Measurements from ENCODE around the gene SEMA3E. TPM values are rescaled to one million over a fixed set of nuclear protein-coding genes. Genes with fewer than 3 reads are reported as not detected.
"Not testable (repeated sequence)": the region's sequence is repeated elsewhere in the genome, so short reads cannot be mapped to it uniquely, and the experiment has no call there.

The SEMA3E gene
- total and polyA plus RNA-seq, 7 donors: under 0.01 to 16.3 (median 7.8) TPM

GRCh38 chr7:83681200-83681778, 32.4 kb upstream of the SEMA3E start:
- peaks cover 0 to 11% (median 7%) of the 10 kb centered on the region in 4 donors for H3K4me1 ChIP-seq
- no peaks in the 10 kb centered on the region for H3K27me3 ChIP-seq
- no peaks in the 10 kb centered on the region for H3K9me3 ChIP-seq
- DNase-seq: no peak
- H3K27ac ChIP-seq: no peak overlapping the region
- TF ChIP-seq CTCF (IDR thresholded peaks at IDR 0.05) (no peak), POLR2A (IDR thresholded peaks at IDR 0.05) (no peak), EP300 (IDR thresholded peaks at IDR 0.05) (no peak), POLR2AphosphoS5 (IDR thresholded peaks at IDR 0.05) (no peak)
- H3K36me3 ChIP-seq: no peaks in the 10 kb centered on the region
- WGBS, 2 donors: 59 to 76% methylated on average over 4 of the region's 4 CpGs
- no peak overlapping the region for H3K4me3 ChIP-seq
- intact Hi-C loops (cut with DNase I): no loop called here

- intact Hi-C loops (cut with DNase I): no loop called here
- DNase-seq: no peak
- no peak overlapping the region for H3K4me3 ChIP-seq
These were observed 28.4 kb upstream of the SEMA3E start for GRCh38 chr7:83677180-83677866.

GRCh38 chr7:83673291-83673690, 24.4 kb upstream of the SEMA3E start:
- intact Hi-C loops (cut with DNase I); H3K9me3 ChIP-seq; H3K4me3 ChIP-seq; H3K27me3 ChIP-seq; DNase-seq; H3K27ac ChIP-seq; H3K36me3 ChIP-seq: not testable (repeated sequence)
- 96 to 97% methylated on average over 28 of the region's 28 CpGs for WGBS, 2 donors
- peaks cover 0 to 11% (median 7%) of the 10 kb centered on the region in 4 donors for H3K4me1 ChIP-seq

More at GRCh38 chr7:83677180-83677866, 28.4 kb upstream of the SEMA3E start:
- WGBS, 2 donors: 60 to 61% methylated on average over 4 of the region's 4 CpGs
- H3K9me3 ChIP-seq: no peaks in the 10 kb centered on the region
- TF ChIP-seq POLR2AphosphoS5 (IDR thresholded peaks at IDR 0.05) (peak in 1 of 4 donors; percentile 21), CTCF (IDR thresholded peaks at IDR 0.05) (no peak)
- no peaks in the 10 kb centered on the region for H3K27me3 ChIP-seq
- H3K4me1 ChIP-seq: peaks cover 0 to 11% (median 7%) of the 10 kb centered on the region in 4 donors
- no peaks in the 10 kb centered on the region for H3K36me3 ChIP-seq
- H3K27ac ChIP-seq: no peak overlapping the region

GRCh38 chr7:83672157-83672556, 23.2 kb upstream of the SEMA3E start:
- H3K4me1 ChIP-seq: peaks cover 0 to 8% (median 5%) of the 10 kb centered on the region in 4 donors
- no peak for DNase-seq
- no peaks in the 10 kb centered on the region for H3K36me3 ChIP-seq
- no peak overlapping the region for H3K4me3 ChIP-seq
- 81 to 82% methylated on average over 2 of the region's 2 CpGs for WGBS, 2 donors
- intact Hi-C loops (cut with DNase I): no loop called here
- H3K9me3 ChIP-seq: no peaks in the 10 kb centered on the region
- no peak overlapping the region for H3K27ac ChIP-seq
- no peaks in the 10 kb centered on the region for H3K27me3 ChIP-seq
- TF ChIP-seq CTCF (IDR thresholded peaks at IDR 0.05) (no peak), POLR2A (IDR thresholded peaks at IDR 0.05) (no peak), EP300 (IDR thresholded peaks at IDR 0.05) (no peak), POLR2AphosphoS5 (IDR thresholded peaks at IDR 0.05) (no peak)

GRCh38 chr7:83663131-83663530, 14.2 kb upstream of the SEMA3E start:
- Histone ChIP-seq H3K27ac (no peak overlapping the region), H3K4me1 (no peaks in the 10 kb centered on the region), H3K9me3 (no peaks in the 10 kb centered on the region), H3K27me3 (no peaks in the 10 kb centered on the region), H3K4me3 (no peak overlapping the region), H3K36me3 (no peaks in the 10 kb centered on the region)
- intact Hi-C loops (cut with DNase I): no loop called here
- DNase-seq: no peak
- TF ChIP-seq CTCF (IDR thresholded peaks at IDR 0.05) (no peak), EP300 (IDR thresholded peaks at IDR 0.05) (no peak), POLR2A (IDR thresholded peaks at IDR 0.05) (no peak), POLR2AphosphoS5 (IDR thresholded peaks at IDR 0.05) (no peak)
- WGBS, 2 donors: 85 to 89% methylated on average over 4 of the region's 4 CpGs
